Brain microvascular endothelial cell (primary cell): Measurements from ENCODE around the gene HBS1L.

ENCODE experiments used
- DNase-seq: peaks from one replicate; pipeline ENCODE4 v3.0.0-alpha.2; 2020
- H3K27ac ChIP-seq: fragments of 250-450 bp; sonication (Bioruptor Pico); 2 replicates; pipeline ENCODE4 v1.5.1; 2020; ENCODE audit warnings: mild to moderate bottlenecking, moderate library complexity
- H3K27me3 ChIP-seq: fragments of 250-450 bp; sonication (Bioruptor Pico); replicated peaks from 2 replicates; pipeline ENCODE4 v1.5.1; 2020; ENCODE audit warnings: mild to moderate bottlenecking
- H3K36me3 ChIP-seq: fragments of 250-450 bp; sonication (Bioruptor Pico); replicated peaks from 2 replicates; pipeline ENCODE4 v1.5.1; 2020; ENCODE audit warnings: mild to moderate bottlenecking
- H3K4me3 ChIP-seq: 2 replicates; pipeline ENCODE4 v1.5.1; 2011; ENCODE audit warnings: low read depth, mild to moderate bottlenecking, control low read depth, low read length, moderate library complexity
- CTCF ChIP-seq: IDR thresholded peaks from 2 replicates; pipeline ENCODE4 v1.5.1; 2011; ENCODE audit warnings: low read depth, mild to moderate bottlenecking, moderate library complexity, low read length, control low read depth, inconsistent platforms; ENCODE audit errors: missing control alignments
- in situ Hi-C: cut with HindIII; loops from 2 replicates; pipeline ENCODE4 v1.10.0; 2017; ENCODE audit warnings: low sequenced_read_pairs, low pct_ligation_motif_present

The HBS1L gene

GRCh38 chr6:135022050-135022697, 32.4 kb downstream of the HBS1L start:
- H3K27ac ChIP-seq: no peak overlapping the region
- no peak for TF ChIP-seq CTCF
- no peak for DNase-seq
- H3K4me3 ChIP-seq: no peak overlapping the region
- H3K27me3 ChIP-seq: no peaks in the 10 kb centered on the region
- no peaks in the 10 kb centered on the region for H3K36me3 ChIP-seq
- in situ Hi-C loops: no loop called here

GRCh38 chr6:135021310-135022049, 33.1 kb downstream of the HBS1L start:
- no peak for DNase-seq
- Histone ChIP-seq H3K27ac (no peak overlapping the region), H3K4me3 (no peak overlapping the region), H3K27me3 (no peaks in the 10 kb centered on the region), H3K36me3 (no peaks in the 10 kb centered on the region)
- in situ Hi-C loops: no loop called here
- no peak for TF ChIP-seq CTCF

- Histone ChIP-seq H3K4me3 (no peak overlapping the region), H3K36me3 (no peaks in the 10 kb centered on the region), H3K27ac (no peak overlapping the region), H3K27me3 (no peaks in the 10 kb centered on the region)
- no peak for DNase-seq
- in situ Hi-C loops: no loop called here
- TF ChIP-seq CTCF: no peak
Observed at GRCh38 chr6:135018941-135019340, 35.7 kb downstream of the HBS1L start.

- no peak overlapping the region for H3K27ac ChIP-seq
- no peak for TF ChIP-seq CTCF
- H3K27me3 ChIP-seq: no peaks in the 10 kb centered on the region
- H3K4me3 ChIP-seq: no peak overlapping the region
- no peaks in the 10 kb centered on the region for H3K36me3 ChIP-seq
- in situ Hi-C loops: no loop called here
- DNase-seq: no peak
Observed at GRCh38 chr6:135018052-135018451, 36.6 kb downstream of the HBS1L start.

- Histone ChIP-seq H3K27me3 (no peaks in the 10 kb centered on the region), H3K36me3 (no peaks in the 10 kb centered on the region), H3K4me3 (no peak overlapping the region), H3K27ac (no peak overlapping the region)
- no peak for DNase-seq
- in situ Hi-C loops: no loop called here
- no peak for TF ChIP-seq CTCF
Observed at GRCh38 chr6:135014353-135014832, 40.2 kb downstream of the HBS1L start.
